ENCODE results near the gene APOA1.

The APOA1 gene

GRCh38 chr11:116833491-116833815 is 4.0 kb downstream of the APOA1 start:
- DNase-seq: no peak

DNA sequence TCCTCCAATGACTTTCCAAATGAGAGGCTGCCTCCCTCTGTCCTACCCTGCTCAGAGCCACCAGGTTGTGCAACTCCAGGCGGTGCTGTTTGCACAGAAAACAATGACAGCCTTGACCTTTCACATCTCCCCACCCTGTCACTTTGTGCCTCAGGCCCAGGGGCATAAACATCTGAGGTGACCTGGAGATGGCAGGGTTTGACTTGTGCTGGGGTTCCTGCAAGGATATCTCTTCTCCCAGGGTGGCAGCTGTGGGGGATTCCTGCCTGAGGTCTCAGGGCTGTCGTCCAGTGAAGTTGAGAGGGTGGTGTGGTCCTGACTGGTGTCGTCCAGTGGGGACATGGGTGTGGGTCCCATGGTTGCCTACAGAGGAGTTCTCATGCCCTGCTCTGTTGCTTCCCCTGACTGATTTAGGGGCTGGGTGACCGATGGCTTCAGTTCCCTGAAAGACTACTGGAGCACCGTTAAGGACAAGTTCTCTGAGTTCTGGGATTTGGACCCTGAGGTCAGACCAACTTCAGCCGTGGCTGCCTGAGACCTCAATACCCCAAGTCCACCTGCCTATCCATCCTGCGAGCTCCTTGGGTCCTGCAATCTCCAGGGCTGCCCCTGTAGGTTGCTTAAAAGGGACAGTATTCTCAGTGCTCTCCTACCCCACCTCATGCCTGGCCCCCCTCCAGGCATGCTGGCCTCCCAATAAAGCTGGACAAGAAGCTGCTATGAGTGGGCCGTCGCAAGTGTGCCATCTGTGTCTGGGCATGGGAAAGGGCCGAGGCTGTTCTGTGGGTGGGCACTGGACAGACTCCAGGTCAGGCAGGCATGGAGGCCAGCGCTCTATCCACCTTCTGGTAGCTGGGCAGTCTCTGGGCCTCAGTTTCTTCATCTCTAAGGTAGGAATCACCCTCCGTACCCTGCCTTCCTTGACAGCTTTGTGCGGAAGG is 4.8 kb downstream of the APOA1 start:
- DNase-seq: no peak

DNA sequence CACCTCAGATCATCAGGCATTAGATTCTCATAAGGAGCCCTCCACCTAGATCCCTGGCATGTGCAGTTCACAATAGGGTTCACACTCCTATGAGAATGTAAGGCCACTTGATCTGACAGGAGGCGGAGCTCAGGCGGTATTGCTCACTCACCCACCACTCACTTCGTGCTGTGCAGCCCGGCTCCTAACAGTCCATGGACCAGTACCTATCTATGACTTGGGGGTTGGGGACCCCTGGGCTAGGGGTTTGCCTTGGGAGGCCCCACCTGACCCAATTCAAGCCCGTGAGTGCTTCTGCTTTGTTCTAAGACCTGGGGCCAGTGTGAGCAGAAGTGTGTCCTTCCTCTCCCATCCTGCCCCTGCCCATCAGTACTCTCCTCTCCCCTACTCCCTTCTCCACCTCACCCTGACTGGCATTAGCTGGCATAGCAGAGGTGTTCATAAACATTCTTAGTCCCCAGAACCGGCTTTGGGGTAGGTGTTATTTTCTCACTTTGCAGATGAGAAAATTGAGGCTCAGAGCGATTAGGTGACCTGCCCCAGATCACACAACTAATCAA is 5.6 kb downstream of the APOA1 start:
- DNase-seq: no peak

GRCh38 chr11:116830184-116830912 is 7.1 kb downstream of the APOA1 start:
- no peak for DNase-seq

DNA sequence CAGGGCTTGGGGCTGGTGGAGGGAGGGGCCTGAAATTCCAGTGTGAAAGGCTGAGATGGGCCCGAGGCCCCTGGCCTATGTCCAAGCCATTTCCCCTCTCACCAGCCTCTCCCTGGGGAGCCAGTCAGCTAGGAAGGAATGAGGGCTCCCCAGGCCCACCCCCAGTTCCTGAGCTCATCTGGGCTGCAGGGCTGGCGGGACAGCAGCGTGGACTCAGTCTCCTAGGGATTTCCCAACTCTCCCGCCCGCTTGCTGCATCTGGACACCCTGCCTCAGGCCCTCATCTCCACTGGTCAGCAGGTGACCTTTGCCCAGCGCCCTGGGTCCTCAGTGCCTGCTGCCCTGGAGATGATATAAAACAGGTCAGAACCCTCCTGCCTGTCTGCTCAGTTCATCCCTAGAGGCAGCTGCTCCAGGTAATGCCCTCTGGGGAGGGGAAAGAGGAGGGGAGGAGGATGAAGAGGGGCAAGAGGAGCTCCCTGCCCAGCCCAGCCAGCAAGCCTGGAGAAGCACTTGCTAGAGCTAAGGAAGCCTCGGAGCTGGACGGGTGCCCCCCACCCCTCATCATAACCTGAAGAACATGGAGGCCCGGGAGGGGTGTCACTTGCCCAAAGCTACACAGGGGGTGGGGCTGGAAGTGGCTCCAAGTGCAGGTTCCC is 7.8 kb downstream of the APOA1 start, which contains the start of gene APOC3:
TSS of gene APOC3 (plus strand) at position 383 of the 659 bp plus-strand sequence. CDS start 676 bp downstream, outside the sequence.
- DNase-seq: no peak

- no peak for DNase-seq
These were observed 8.5 kb downstream of the APOA1 start for GRCh38 chr11:116828632-116829524.

- no peak for DNase-seq
These were observed 10.0 kb downstream of the APOA1 start for GRCh38 chr11:116827461-116827860.

GRCh38 chr11:116826751-116827431 is 10.5 kb downstream of the APOA1 start:
- DNase-seq: no peak

DNA sequence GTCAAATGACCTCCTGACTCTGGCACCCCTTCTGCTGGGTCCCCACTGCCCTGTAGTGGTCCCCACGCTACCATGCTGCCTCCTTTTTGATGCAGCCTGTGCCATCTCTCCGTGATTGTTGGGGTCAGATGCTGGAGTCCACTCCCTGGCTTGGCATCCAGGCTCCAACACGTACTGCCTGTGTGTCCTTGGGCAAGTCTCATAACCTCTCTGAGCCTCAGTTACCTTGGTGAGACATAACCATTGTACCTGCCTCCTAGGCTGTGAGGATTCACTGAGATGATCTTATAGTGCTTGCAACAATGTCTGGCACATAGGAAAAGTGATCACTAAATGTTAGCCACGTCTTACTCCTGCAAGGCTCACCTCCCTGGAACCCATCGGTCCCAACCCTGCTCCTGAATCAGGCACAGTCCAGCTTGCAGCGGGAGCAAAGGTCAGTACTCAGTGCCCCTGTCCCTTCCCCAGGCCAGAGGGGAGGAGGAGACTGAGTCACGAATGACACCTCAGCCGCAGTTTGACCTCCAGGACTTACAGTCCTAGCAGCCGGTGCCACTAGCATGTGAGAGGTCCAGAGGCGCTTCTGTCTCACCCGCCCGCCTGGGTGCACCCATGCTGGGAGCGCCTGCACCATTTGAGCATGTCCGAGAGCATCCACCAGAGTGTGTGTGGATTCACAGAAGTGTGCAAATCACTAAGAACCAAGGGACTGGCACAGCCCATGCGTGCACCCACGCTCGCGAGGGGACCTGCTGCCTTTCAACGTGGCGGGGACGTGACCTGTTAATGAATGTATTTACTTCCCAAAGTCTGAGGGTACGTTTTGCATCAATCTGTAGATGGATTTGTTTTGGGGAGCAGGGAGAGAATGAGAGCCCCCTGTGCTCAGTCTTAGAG is 11.3 kb downstream of the APOA1 start:
- DNase-seq: no peak

DNA sequence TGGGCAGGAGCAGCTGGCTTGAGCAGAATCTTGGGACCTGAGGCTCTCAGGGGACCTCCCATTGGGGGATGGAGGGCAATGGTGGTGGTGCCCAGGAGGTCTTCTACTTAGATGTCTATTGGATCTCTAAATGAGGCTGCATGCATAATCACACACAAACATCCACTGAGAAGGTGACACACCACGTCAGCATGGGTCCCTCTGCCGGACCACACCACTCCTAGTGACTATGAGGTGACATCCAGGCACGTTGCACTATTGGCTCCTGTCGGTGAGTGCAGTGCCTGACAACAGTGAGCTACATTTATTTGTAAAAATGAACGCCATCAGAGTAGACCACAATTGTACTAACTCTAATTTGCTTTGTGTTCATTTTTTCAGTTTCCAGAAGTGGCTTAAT is 12.0 kb downstream of the APOA1 start:
- DNase-seq: no peak

GRCh38 chr11:116823031-116823843 is 14.2 kb downstream of the APOA1 start, which contains the start of gene APOA4:
TSS of gene APOA4 (minus strand) at chr11:116823304. CDS start at chr11:116823191, 113 bp downstream.
- no peak for DNase-seq

DNA sequence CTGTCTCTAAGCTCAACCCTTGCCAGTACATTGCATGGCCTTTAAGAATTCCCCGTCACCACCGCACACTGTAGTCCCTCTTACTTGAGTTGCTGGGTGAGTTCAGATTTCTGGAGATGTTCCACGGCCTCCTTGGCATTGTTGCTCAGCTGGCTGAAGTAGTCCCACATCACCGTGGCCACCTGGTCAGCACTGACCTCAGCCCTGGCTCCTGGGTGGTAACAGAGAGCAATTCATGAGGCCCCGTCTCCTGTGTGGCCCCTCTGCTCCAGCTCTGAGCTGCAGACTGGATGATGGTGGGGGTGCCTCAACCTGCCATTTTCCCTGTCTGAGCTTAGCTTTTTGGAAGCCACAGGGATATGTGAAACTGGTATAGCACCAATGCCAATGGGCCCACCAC is 14.8 kb downstream of the APOA1 start:
- no peak for DNase-seq

GRCh38 chr11:116821050-116821918 is 16.1 kb downstream of the APOA1 start:
- no peak for DNase-seq

GRCh38 chr11:116819049-116819448 is 18.4 kb downstream of the APOA1 start:
- no peak for DNase-seq

GRCh38 chr11:116814502-116814901 is 22.9 kb downstream of the APOA1 start:
- no peak for DNase-seq

- DNase-seq: no peak
These were observed 23.5 kb downstream of the APOA1 start for GRCh38 chr11:116813781-116814471.

GRCh38 chr11:116813170-116813569 is 24.3 kb downstream of the APOA1 start:
- no peak for DNase-seq

- no peak for DNase-seq
These were observed 25.3 kb downstream of the APOA1 start for GRCh38 chr11:116812109-116812508.

Measured in NCI-H2081 treated with DMSO at 0.1 percent for 48 hours (cell line).